Measurements from ENCODE around the gene BCL2L14. TPM values are rescaled to one million over a fixed set of nuclear protein-coding genes. Genes with fewer than 3 reads are reported as not detected.

Gene BCL2L14
- total RNA-seq, 4 donors from 2014 or later: not detected

GRCh38 chr12:12028668-12029402, 41.9 kb upstream of the BCL2L14 start:
- intact Hi-C loops (cut with DNase I; ENCODE audit: low total_unique reads): no loop called here
- WGBS, 2 donors: 75 to 82% methylated on average over 11 of the region's 11 CpGs
- H3K4me3 ChIP-seq (ENCODE audit: low read depth, poor library complexity, severe bottlenecking): no peak overlapping the region
- TF ChIP-seq POLR2A (IDR thresholded peaks at IDR 0.05): no peak
- no peak for TF ChIP-seq CTCF (IDR thresholded peaks at IDR 0.05)
- no peak for DNase-seq (ENCODE audit: low spot score in 2 of 2)

GRCh38 chr12:12029653-12030052, 41.1 kb upstream of the BCL2L14 start:
- H3K4me3 ChIP-seq (ENCODE audit: low read depth, poor library complexity, severe bottlenecking): no peak overlapping the region
- WGBS, 2 donors: 91 to 98% methylated on average over 2 of the region's 2 CpGs
- TF ChIP-seq POLR2A (IDR thresholded peaks at IDR 0.05): no peak
- no peak for TF ChIP-seq CTCF (IDR thresholded peaks at IDR 0.05)
- no peak for DNase-seq (ENCODE audit: low spot score in 2 of 2)
- intact Hi-C loops (cut with DNase I; ENCODE audit: low total_unique reads): no loop called here

GRCh38 chr12:12032260-12032791, 38.4 kb upstream of the BCL2L14 start:
- intact Hi-C loops (cut with DNase I; ENCODE audit: low total_unique reads): no loop called here
- H3K4me3 ChIP-seq (ENCODE audit: low read depth, poor library complexity, severe bottlenecking): no peak overlapping the region
- no peak for TF ChIP-seq POLR2A (IDR thresholded peaks at IDR 0.05)
- no peak for TF ChIP-seq CTCF (IDR thresholded peaks at IDR 0.05)
- 48 to 66% methylated on average over 12 of the region's 12 CpGs for WGBS, 2 donors
- no peak for DNase-seq (ENCODE audit: low spot score in 2 of 2)

DNA sequence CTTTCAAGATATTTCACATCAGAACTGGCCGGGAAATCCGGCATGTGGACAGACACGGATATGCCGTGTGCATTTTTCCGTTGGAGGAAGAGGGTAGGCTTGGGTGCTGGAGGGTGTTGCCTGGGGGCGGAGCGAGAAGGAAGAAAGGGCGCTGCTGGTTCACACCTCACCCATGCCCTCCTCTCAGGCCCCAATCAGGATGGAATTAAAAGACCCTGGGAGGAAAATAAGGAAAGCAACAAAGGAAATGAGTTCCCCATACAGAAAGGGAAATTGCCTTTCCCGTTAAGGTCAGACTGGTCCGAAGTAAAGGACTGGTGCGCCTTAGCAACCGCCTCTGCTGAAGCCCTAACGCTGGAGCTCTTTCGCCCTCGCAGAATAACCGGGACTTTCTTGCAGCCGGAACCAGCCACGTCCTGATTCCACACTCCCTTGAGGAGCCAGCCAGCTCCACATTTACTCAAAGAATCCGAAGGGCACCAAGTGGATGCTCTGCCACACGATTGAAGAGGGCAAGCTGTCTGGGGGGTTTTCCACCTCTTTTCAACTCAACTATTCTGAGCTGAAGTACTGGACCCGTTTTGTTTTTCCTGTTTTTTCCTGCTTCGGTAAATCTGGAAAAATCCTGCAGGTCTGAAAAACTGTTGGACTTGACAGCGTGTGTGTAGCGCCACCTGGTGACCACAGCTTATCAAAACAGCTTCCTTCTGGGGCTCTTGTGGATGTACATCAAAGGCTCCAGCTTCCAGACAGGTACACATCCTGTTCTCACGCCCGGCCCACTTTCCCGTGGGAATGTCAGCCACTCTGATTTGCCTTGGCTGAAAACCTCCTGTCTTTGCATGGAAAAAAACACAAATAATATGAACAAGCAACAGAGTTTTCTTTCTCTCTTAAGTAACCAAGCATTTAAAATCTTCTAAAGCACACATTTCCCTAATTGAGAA, 37.6 kb upstream of the BCL2L14 start:
- peak overlapping the region; percentile 6 for H3K4me3 ChIP-seq (ENCODE audit: low read depth, poor library complexity, severe bottlenecking)
- WGBS, 2 donors: 1 to 5% methylated on average over 27 of the region's 27 CpGs

GRCh38 chr12:12033824-12034223, 36.9 kb upstream of the BCL2L14 start:
- no peak overlapping the region for H3K4me3 ChIP-seq (ENCODE audit: low read depth, poor library complexity, severe bottlenecking)
- no peak for DNase-seq (ENCODE audit: low spot score in 2 of 2)
- intact Hi-C loops (cut with DNase I; ENCODE audit: low total_unique reads): loop anchor here (2.0 kb wide), 1 partner anchor 453 kb away; no protein-coding TSS in a partner anchor
- TF ChIP-seq CTCF (IDR thresholded peaks at IDR 0.05) (no peak), POLR2A (IDR thresholded peaks at IDR 0.05) (no peak)
- 49 to 56% methylated on average over 5 of the region's 5 CpGs for WGBS, 2 donors

More for the DNA sequence above, 37.6 kb upstream of the BCL2L14 start:
- intact Hi-C loops (cut with DNase I; ENCODE audit: low total_unique reads): no loop called here
- DNase-seq (ENCODE audit: low spot score in 2 of 2): peak; percentile 72 to 91
- TF ChIP-seq CTCF (IDR thresholded peaks at IDR 0.05) (peak in 1 of 3 donors; percentile 89), POLR2A (IDR thresholded peaks at IDR 0.05) (no peak)

Measured in lower leg skin (tissue), 4 donors.